ENCODE results near the gene DVL2. TPM values are rescaled to one million over a fixed set of nuclear protein-coding genes. Genes with fewer than 3 reads are reported as not detected.
A peak's percentile ranks its signal among the peaks of the same experiment; 100 is the strongest.
"Not testable (repeated sequence)": the region's sequence is repeated elsewhere in the genome, so short reads cannot be mapped to it uniquely, and the experiment has no call there.

The DVL2 gene
- total RNA-seq, 1 donor from 2014 or later: 80.5 TPM

GRCh38 chr17:7204336-7204735 is 30.0 kb downstream of the DVL2 start:
- DNase-seq (ENCODE audit: low read depth): no peak

- DNase-seq (ENCODE audit: low read depth): no peak
Measured at GRCh38 chr17:7203391-7203790, 30.9 kb downstream of the DVL2 start.

DNA sequence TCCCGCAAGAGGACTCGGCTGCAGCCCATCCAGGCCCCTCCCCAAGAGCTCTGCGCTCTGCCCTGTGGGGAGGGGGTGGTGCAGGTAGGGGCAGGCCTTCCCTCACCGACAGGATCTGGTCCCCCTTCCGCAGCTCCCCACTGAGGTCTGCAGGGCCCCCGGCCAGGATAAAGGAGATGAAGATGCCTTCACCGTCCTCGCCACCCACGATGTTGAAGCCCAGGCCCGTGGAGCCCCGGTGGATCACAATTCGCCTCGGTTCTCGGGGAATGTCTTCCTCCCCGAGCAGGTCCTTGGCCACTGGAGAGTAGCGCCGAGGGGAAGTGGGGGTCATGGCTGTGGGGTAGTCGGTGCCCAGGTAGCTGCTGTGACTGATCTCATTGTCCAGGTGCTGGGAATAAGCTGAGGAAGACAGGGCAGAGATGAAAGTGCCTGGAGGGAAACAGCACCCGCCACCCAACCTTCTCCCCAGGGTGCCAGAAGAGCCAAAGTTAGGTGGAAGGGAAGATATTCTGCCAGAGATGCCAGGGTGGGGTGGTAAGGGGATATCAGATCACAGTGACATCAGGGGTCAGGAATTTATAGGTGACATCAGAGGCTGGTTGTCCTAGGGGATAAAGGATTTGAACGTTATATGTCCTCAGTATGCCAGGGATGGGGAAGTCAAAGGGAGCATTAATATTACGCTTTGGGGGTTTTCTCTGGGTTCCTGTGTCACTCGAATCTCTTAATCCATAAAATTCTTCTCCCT is 37.5 kb downstream of the DVL2 start:
- DNase-seq (ENCODE audit: low read depth): no peak

DNA sequence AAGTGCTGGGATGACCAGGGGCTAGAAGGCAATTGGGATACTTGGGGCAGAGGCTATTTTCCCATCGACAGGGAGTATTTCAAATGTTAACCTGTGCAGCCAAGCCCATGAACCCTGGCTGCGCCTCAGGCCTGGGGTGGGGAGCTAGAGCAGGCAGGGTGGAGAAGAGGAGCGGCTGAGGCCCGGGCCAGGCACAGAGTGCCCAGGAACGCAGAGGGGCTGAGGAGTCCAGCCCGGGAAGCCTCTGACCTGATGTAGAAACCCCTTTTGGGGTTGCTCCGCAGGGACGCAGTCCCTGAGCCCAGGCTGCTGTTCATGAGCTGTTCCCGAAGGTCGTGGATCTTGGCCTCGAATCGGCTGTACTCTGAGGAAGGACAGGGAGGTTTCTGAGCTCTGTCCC is 38.3 kb downstream of the DVL2 start:
- no peak for DNase-seq (ENCODE audit: low read depth)

GRCh38 chr17:7192271-7192937 is 41.9 kb downstream of the DVL2 start:
- no peak for DNase-seq (ENCODE audit: low read depth)

GRCh38 chr17:7191571-7192270 is 42.6 kb downstream of the DVL2 start:
- DNase-seq (ENCODE audit: low read depth): peak; percentile 31

GRCh38 chr17:7191069-7191468 is 43.2 kb downstream of the DVL2 start:
- no peak for DNase-seq (ENCODE audit: low read depth)

GRCh38 chr17:7190276-7190917 is 43.9 kb downstream of the DVL2 start:
- DNase-seq (ENCODE audit: low read depth): no peak

GRCh38 chr17:7186241-7186640 is 48.1 kb downstream of the DVL2 start:
- DNase-seq (ENCODE audit: low read depth): no peak

GRCh38 chr17:7184647-7185046 is 49.7 kb downstream of the DVL2 start:
- DNase-seq (ENCODE audit: low read depth): no peak

GRCh38 chr17:7184091-7184488 is 50.2 kb downstream of the DVL2 start:
- DNase-seq (ENCODE audit: low read depth): no peak

GRCh38 chr17:7183433-7184090 is 50.8 kb downstream of the DVL2 start:
- no peak for DNase-seq (ENCODE audit: low read depth)

DNA sequence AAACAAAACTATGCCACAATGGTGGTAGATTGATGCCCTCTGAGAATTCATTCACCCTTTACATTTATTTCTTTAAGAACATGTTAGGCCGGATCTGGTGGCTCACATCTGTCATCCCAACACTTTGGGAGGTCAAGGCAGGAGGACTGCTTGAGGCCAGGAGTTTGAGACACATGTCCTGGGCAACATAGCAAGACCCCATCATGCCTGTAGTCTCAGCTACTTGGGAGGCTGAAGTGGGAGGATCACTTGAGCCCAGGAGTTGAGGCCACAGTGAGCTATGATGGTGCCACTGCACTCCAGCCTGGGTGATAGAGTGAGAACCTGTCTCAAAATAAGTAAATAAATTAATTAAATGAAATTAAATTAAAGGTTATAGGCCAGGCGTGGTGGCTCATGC is 52.2 kb downstream of the DVL2 start:
- DNase-seq (ENCODE audit: low read depth): not testable (repeated sequence)

DNA sequence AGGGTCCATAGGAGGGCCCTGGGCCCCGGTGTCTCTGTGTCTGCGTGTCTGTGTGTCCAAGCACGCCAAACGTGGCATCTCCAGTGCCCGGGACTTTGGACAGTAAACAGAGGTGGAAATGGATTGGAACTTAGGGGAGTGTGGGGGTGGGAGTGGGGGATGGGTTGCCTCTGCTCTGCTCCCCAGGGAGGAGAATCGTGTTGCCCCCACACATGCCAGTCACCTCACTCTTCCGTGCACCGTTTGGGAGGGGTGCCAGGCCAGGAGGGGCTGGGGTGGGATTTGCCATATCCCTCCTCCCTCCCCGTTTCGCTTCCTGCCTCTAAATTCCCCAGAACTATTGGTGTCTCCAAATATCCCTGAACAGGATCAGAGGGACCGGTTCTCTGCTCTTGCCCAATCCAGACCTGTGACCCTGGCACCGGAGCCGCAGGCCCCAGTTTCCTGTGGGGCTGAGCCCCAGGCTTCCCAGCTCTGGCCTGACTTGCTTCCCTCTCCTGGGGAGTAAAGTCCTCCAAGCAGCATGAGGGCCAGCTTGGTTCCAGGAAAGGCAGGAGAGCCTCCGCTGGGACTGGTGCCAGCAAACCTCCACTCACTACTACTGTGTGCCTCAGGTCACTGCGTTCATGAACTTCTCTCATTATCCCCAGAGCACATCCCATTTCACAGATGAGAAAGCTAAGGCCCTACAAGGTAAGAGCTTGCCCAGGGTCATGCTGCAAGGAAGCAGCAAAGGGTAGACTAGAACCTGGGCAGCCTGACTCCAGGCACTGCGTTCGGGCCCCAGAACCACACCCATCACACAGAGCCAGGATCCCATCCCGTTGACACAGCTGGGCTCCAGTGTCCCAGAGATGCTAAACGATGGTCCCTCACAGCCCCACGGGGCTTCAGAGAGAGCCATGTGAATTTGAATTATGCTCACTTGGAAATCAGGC is 54.7 kb downstream of the DVL2 start, which contains the start of gene ASGR1:
Gene ASGR1 (minus strand): TSS at position 54 of the 938 bp plus-strand sequence. CDS start 807 bp downstream, outside the sequence.
- DNase-seq (ENCODE audit: low read depth): no peak

- no peak for DNase-seq (ENCODE audit: low read depth)
Measured at GRCh38 chr17:7178973-7179316, 55.4 kb downstream of the DVL2 start.

- no peak for DNase-seq (ENCODE audit: low read depth)
Measured at GRCh38 chr17:7177954-7178477, 56.3 kb downstream of the DVL2 start.

DNA sequence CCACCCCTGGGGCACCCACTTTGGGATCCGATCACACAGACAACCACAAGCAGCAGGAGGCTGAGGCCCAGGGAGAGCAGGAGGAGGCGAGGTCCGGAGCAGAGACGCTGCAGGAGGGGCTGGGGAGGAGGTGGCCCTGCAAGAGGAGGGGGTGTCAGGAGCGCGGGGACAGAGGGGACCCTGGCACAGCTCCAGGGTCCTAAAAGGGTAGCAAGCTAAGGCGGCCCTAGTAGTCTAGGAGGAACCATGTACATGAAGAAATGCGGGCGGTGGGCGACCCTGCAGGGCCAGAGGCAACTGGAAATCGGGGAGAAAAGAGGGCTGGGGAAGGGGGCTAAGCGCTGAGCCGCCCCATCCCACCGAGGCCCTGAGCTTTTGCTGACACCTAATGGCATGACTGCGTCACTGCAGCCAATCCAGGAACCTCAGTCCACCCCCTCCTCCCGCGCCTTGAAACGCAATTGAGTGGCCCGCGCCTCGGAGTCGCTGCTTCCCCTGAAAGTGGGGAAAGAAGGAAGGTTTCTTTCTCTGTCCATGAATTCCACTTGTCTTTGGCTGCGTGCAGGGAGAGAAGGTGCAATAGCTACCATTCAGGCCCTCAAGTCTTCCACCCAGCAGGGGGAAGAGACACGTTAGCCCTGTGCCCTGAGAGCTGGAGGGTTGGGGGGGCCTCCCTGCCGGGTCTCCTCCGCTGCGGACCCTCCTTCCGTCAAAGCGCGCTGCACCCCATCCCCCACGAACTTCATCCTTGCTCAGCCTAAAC is 56.9 kb downstream of the DVL2 start:
- peak; percentile 64 for DNase-seq (ENCODE audit: low read depth)

DNA sequence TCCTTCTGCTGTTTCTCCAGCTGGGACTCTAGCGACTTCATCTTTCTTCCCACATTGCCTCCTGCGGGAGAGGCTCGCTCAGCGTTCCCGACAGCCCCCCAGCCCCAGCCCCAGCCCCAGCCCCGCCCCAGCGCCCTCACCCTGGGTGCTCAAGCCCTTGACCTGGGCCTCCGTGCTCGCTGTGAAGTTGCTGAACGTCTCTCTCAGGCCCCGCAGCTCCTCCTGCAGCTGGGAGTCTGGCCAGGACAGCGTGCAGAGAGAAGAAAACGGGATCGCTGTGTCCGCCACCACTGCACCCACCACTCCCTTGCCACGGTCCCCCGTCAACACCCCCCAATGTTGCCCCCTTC is 57.5 kb downstream of the DVL2 start:
- no peak for DNase-seq (ENCODE audit: low read depth)

Data from myocyte (in vitro differentiated cells).